GM21619 (cell line): ENCODE data around the gene FSTL4.

Experiments
- ATAC-seq: cut with Tn5 transposase; IDR thresholded peaks from one replicate; pipeline ENCODE4 v1.9.1; 2021; ENCODE audit not compliant: unreplicated experiment

FSTL4 gene

GRCh38 chr5:133354323-133355185 lies 257.8 kb downstream of the FSTL4 start:
- ATAC-seq: no peak

DNA sequence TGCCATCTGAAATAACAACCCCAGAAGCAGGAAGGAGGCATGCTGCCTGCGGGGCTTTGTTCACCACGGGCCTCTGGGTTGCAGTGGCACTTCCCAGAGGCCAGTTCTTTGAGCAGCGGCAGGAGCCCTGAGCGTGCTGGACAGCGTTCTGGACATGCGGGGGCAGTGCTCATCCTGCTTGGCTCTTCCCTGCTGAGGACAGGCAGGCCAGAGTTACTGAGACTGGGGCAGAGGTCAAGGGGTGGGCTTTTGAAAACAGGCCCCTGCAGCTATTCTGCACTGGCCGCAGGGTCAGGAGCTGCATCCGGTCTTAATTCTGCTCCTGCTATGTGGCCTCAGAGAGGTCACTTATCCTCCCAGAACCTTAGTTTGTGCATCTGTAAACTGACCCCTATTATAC lies 258.6 kb downstream of the FSTL4 start:
- no peak for ATAC-seq

DNA sequence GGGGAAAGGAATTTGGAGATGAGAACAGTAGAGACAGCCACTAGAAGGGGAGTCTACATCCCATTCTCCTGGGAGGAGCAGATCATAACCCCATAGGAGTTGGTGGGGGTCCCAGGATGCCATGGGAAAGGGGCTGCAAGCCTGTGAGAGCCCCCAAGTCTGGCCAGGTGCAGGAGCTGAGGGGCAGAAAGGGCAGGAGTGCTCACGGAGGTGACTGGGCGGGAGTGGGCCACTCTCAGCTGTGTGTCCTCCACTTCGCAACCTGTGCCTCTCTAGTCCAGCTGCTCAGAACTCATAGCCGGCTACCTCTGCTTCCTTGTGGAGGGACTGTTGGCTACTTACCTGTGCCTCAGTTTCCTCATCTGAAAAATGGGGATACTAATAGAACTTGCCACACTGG lies 263.9 kb downstream of the FSTL4 start:
- no peak for ATAC-seq

- no peak for ATAC-seq
These were observed 265.3 kb downstream of the FSTL4 start for GRCh38 chr5:133347039-133347438.

DNA sequence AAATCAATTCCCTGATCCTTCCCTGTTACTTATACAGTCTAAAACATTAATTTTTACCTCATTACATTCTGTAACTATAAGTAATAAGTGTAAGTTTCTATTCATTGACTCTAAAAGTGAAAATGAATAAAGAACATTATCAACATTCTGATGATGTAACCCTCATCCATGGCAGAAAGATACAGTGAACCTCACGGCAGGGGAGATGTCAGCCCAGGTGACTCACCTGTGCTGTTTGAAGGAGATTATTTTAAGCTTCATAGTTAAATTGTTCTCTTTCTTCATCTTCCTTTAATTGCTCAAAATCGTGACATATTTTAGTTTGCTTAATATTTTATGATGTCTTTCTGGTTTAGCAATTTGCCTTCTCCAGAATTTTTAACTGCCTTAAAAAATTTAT lies 268.1 kb downstream of the FSTL4 start:
- ATAC-seq: no peak

DNA sequence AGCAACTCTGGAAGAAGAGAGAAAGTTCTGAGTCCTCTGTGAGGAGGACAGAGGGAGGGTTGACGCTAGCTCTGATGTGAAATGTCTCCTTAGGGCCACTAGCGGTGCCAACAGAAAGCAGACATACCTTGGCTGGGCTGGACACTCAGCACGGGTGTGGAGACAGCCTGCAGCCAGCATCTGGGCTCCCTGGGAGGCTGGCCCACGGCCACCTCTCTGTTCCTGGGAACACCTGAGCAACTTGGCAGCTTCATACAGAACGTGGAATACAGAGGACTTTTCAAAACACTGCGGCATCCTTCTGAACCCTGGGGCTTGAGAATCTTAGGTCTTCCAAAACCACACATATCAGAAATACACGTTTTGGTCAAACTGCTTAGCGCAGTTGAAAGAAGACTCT lies 269.1 kb downstream of the FSTL4 start:
- ATAC-seq: no peak

GRCh38 chr5:133341915-133342710 lies 270.2 kb downstream of the FSTL4 start:
- ATAC-seq: no peak

DNA sequence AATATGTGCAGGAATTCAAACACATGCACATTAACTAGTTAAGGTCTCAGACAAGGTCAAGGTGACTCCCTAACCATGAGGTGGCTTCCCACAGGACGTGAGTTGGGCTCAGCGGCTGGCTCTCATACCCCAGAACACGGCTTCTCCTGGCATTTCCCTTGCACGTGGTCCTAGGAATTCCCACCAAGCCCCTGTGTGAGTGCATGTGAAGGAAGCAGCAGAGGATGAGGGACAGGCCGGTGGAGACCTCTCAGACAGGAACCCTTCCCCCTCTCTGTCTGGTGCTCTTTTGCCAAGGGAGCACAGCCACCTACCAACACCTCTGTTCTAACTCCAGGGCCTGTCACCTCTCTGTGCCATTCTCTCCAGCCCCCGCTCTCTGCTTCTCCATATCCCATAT lies 271.0 kb downstream of the FSTL4 start:
- no peak for ATAC-seq

GRCh38 chr5:133340822-133341221 lies 271.5 kb downstream of the FSTL4 start:
- no peak for ATAC-seq

- no peak for ATAC-seq
These were observed 272.2 kb downstream of the FSTL4 start for GRCh38 chr5:133340002-133340755.

DNA sequence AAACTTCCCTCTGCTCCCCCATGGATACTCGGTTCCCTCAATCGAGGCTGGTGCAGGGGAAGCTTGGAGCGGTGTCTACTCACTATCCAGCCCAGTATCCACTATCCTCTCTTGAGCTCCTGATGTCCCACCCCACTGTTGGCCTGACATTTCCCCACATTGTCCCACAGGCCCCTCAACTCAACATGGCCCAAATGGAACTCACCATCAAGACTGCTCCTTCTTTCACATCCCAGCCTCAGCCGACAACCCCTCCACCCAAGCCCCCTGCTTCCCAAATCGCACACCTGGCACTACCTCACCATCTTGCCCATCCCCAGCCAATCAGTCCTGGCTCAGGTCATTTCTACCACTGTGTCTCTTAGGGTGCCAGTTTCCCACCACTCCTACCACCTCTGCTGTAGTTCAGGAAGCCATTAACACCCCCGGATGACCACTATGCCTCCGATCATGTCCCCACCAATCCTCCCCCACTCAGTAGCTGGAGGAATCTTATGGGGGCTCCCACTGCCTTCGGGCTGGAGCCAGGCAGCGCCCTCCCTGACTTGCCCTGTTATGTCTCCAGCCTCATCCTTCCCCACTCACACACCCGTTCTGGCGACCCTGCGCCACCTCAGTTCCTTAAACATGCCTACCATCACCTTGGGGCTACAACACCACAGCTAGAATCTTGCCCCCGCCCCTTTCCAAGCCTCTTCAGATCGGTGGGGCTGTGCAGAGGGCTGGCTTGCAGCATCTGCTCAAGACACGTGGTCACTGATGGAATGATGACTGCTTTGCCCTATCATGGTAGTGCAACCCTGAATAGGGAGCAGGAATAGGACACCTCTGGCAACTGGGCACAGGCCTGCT lies 273.6 kb downstream of the FSTL4 start:
- no peak for ATAC-seq

DNA sequence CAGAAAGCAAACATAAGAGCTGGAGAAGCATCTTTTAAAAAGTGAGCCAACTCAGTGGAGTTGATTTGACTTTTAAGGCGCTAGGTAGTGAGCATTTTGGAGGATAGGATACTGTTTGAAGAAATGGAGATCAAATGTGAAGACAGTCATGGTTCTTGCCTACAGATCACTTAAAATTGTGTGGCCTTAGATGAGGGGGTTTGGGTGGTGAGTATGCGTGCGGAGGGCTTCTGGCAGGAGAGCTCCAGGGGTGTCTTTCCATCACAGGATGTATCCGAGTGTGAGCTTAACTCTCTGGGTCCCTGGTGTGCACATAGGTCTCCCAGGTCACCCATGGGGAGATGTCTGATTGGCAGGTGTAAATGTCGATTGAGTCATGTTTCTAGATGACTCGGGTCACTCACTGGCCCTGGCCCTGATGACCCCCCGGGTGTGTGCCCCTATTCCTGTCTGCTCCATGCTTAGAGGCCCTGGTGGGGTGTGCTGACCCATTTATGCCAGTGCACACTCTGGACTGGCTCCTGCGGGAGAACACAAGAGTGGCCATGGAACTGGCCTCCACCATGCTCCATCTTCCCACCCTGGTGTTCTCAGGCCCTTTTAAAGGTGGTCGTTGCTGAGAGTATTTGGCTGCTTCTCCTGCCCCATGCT lies 274.4 kb downstream of the FSTL4 start:
- no peak for ATAC-seq

GRCh38 chr5:133336969-133337410 lies 275.4 kb downstream of the FSTL4 start:
- no peak for ATAC-seq

DNA sequence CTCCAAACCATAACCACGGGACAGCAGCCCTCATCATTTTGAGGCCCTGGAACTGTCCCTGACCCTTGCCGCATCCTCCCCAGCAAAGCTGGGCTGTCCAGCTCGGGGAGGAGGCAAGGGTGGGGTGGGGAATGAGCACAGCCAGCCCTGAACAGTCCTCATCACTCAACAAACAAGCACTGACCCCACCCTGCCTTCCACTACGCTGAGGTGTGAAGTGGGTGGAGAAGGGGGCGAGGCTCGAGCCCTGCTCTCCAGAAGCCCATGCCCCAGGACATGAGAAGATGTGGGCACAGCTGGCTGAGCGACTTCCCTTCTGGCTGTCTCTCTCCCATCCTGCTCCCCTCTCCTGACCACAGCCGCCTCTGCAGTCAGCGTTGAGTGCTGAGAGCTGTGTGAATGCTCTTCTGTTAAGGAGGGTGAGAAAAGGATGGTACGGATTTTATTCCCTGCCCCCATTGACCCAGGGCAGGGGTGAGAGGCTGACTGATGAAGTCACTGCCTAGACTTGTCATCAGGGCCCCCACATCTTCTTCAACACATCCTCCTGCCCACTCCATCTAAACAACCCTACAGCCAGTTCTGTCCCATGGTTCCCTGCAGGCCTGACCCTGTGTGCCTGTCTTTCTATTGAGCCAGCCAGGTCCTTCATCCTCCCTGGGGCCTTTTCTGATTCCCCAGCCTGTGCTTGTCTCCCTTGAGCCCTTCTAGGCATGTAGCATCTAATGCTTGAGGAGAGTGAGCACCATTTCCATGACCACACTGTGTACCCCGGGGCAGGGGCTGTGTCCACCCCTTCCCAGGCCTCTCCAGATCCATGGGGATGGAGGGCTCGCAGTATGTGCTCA lies 276.0 kb downstream of the FSTL4 start:
- ATAC-seq: no peak

- ATAC-seq: no peak
These were observed 277.3 kb downstream of the FSTL4 start for GRCh38 chr5:133334796-133335639.

GRCh38 chr5:133333326-133334150 lies 278.8 kb downstream of the FSTL4 start:
- no peak for ATAC-seq

GRCh38 chr5:133332439-133333024 lies 279.8 kb downstream of the FSTL4 start:
- ATAC-seq: no peak
